ENCODE measurements around the gene GRID2IP. TPM values are rescaled to one million over a fixed set of nuclear protein-coding genes. Genes with fewer than 3 reads are reported as not detected.

The GRID2IP gene
- total and polyA plus RNA-seq, 2 experiments from 2014 or later: 0.06 to 0.24 TPM

DNA sequence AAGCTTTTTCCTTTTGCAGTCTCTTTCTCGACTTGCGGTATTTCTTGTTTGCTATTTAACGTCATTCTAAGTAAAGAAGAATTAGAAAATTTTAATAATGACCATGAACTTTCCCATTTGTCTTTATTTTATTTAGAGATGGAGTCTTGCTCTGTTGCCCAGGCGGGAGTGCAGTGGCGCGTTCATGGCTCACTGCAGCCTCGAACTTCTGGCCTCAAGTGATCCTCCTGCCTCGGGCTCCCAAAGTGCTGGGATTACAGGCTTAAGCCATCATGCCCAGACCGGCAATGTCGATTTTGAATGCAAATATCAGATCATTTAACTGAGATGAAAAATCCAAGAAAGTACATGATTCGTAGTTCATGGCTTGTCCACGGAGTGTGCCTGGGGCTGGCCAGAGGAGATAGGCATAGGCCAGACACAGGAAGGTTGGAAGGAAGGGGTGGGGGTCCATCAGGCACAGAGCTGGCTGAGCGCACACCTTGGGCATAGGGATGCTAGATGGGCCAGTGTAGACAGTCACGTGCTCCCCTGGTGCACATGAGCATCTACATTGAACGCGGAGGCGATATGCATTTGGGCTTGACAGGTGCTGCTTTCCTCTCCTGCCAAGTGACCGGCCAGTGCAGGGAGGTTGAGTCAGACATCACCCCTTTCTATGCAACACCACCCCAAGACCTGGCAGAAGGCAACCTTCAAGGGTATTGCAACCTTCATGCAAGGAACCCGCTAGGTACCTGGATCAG lies 64.7 kb downstream of the GRID2IP start:
- no peak for DNase-seq (ENCODE audit: low read depth in 1 of 2, low spot score in 1 of 2)
- Histone ChIP-seq H3K36me3 (no peaks in the 10 kb centered on the region), H3K4me3 (no peak overlapping the region), H3K27me3 (no peaks in the 10 kb centered on the region), H3K4me1 (ENCODE audit: low read depth) (no peaks in the 10 kb centered on the region), H3K27ac (no peak overlapping the region), H3K9me3 (ENCODE audit: low read depth) (no peaks in the 10 kb centered on the region)
- TF ChIP-seq, protein P1, sequence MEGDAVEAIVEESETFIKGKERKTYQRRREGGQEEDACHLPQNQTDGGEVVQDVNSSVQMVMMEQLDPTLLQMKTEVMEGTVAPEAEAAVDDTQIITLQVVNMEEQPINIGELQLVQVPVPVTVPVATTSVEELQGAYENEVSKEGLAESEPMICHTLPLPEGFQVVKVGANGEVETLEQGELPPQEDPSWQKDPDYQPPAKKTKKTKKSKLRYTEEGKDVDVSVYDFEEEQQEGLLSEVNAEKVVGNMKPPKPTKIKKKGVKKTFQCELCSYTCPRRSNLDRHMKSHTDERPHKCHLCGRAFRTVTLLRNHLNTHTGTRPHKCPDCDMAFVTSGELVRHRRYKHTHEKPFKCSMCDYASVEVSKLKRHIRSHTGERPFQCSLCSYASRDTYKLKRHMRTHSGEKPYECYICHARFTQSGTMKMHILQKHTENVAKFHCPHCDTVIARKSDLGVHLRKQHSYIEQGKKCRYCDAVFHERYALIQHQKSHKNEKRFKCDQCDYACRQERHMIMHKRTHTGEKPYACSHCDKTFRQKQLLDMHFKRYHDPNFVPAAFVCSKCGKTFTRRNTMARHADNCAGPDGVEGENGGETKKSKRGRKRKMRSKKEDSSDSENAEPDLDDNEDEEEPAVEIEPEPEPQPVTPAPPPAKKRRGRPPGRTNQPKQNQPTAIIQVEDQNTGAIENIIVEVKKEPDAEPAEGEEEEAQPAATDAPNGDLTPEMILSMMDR (IDR thresholded peaks at IDR 0.05; ENCODE audit: low read depth, low read length): no peak

DNA sequence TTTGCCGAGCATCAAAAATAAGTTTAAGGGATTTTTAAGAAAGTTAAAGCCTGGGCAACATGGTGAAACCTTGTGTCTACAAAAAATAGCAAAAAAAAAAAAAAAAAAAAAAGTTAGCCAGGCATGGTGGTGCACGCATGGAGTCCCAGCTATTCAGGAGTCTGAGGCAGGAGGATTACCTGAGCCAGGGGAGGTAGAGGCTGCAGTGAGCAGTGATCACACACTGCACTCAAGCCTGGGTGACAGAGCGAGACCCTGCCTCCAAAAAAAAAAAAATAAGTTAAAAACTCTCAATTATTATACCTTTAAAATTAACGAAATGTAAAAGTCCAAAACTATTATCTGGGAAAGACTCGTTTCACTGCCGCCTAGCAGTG lies 68.5 kb downstream of the GRID2IP start:
- peaks cover 12% of the 10 kb centered on the region for H3K4me1 ChIP-seq (ENCODE audit: low read depth)
- TF ChIP-seq, protein P1 (IDR thresholded peaks at IDR 0.05; ENCODE audit: low read depth, low read length): no peak
- H3K9me3 ChIP-seq (ENCODE audit: low read depth): no peaks in the 10 kb centered on the region
- H3K36me3 ChIP-seq: peaks cover 3% of the 10 kb centered on the region
- H3K27ac ChIP-seq: peak overlapping the region; percentile 97
- peak overlapping the region; percentile 93 for H3K4me3 ChIP-seq
- no peak for DNase-seq (ENCODE audit: low read depth in 1 of 2, low spot score in 1 of 2)
- no peaks in the 10 kb centered on the region for H3K27me3 ChIP-seq

DNA sequence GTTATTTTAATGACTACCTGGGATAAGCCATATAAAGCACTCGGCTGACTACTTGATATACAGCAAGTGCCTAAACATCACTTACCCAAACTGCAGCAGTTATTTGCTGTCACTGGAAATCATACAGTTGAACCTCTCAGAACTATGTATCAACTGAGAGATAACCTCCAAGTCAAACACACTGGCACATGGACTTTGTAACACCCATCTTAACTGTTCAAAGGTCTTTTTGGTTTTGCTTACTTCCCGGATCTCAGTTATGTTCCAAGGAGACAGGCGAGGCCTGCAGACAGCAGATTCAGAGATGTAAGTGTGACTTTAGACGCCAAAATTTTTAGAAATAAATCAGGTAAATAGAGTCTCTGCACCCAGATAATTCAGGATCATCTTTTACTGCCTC lies 69.0 kb downstream of the GRID2IP start:
- H3K4me1 ChIP-seq (ENCODE audit: low read depth): peaks cover 12% of the 10 kb centered on the region
- H3K27ac ChIP-seq: no peak overlapping the region
- DNase-seq (ENCODE audit: low read depth in 1 of 2, low spot score in 1 of 2): no peak
- H3K4me3 ChIP-seq: peak overlapping the region; percentile 93
- TF ChIP-seq, protein P1 (IDR thresholded peaks at IDR 0.05; ENCODE audit: low read depth, low read length): no peak
- no peaks in the 10 kb centered on the region for H3K9me3 ChIP-seq (ENCODE audit: low read depth)
- no peaks in the 10 kb centered on the region for H3K27me3 ChIP-seq
- H3K36me3 ChIP-seq: peaks cover 3% of the 10 kb centered on the region

DNA sequence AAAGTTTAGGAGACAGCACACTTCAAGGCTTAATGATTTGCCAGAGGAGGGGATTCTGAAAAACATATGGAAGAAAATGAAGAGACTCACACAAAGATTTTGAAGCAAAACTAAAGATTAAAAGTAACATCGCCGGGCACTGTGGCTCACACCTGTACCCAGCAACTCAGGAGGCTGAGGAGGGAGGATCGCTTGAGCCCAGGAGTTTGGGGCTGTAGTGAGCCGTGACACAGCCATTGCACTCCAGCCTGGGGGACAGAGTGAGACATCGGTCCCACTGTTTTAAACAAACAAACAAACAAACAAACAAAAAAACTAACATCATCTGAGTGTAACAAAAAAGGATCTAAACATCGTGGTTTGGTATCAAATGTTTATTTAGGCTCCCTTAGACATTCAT lies 69.8 kb downstream of the GRID2IP start:
- TF ChIP-seq, protein P1 (IDR thresholded peaks at IDR 0.05; ENCODE audit: low read depth, low read length): no peak
- no peak for DNase-seq (ENCODE audit: low read depth in 1 of 2, low spot score in 1 of 2)
- H3K4me1 ChIP-seq (ENCODE audit: low read depth): peaks cover 12% of the 10 kb centered on the region
- H3K27me3 ChIP-seq: no peaks in the 10 kb centered on the region
- H3K4me3 ChIP-seq: no peak overlapping the region
- H3K27ac ChIP-seq: no peak overlapping the region
- no peaks in the 10 kb centered on the region for H3K9me3 ChIP-seq (ENCODE audit: low read depth)
- H3K36me3 ChIP-seq: peaks cover 3% of the 10 kb centered on the region

DNA sequence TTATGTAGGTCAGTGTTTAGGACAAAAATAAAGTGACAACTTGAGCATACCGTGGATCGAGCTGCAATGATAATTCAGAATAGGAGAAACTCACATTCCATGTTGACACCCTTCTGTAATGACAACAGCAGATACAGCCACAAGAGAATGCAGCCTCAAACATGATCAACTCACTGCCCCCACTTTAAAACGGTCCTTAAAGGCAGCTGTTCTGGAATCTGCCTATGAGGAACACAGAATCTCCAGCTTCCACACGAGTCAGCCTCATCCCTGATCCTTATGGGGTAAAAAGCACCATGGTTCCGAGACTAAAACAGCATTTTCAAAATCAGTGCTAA lies 71.0 kb downstream of the GRID2IP start:
- peak in 1 of 2 donors; percentile 9 for DNase-seq (ENCODE audit: low read depth in 1 of 2, low spot score in 1 of 2)
- Histone ChIP-seq H3K9me3 (ENCODE audit: low read depth) (no peaks in the 10 kb centered on the region), H3K36me3 (peaks cover 3% of the 10 kb centered on the region), H3K27me3 (no peaks in the 10 kb centered on the region), H3K4me1 (ENCODE audit: low read depth) (peaks cover 12% of the 10 kb centered on the region), H3K4me3 (no peak overlapping the region), H3K27ac (peak overlapping the region; percentile 39)
- TF ChIP-seq, protein P1 (IDR thresholded peaks at IDR 0.05; ENCODE audit: low read depth, low read length): no peak
